Stimulated activated CD4-positive, alpha-beta T cell treated with anti-CD3 and anti-CD28 coated beads, Interleukin-15, amount 100 ng/mL, for 24 hours (primary cell): ENCODE data around the gene ATAD2B.

Source experiments
- DNase-seq: peaks from one replicate; pipeline ENCODE4 v3.0.0-alpha.2; 2020

ATAD2B gene

DNA sequence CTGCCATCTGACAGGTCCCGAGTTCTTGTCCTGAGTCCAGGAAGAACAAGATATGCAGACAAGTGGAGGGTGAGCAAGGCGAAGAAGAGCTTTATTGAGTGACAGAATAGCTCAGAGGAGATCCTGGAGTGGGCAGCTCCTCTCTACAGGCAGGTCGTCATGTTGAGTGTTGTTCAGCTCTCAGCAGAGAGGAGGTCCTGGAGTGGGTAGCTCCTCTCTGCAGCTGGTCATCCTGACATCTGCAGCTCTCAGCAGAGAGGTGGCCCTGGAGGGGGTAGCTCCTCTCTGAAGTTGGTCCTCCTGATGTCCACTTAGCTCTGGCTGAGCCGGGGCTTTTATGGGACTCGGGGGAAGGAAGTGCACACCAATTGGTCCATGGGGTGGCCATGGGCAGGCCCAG is 90.4 kb downstream of the ATAD2B start:
- no peak for DNase-seq

DNA sequence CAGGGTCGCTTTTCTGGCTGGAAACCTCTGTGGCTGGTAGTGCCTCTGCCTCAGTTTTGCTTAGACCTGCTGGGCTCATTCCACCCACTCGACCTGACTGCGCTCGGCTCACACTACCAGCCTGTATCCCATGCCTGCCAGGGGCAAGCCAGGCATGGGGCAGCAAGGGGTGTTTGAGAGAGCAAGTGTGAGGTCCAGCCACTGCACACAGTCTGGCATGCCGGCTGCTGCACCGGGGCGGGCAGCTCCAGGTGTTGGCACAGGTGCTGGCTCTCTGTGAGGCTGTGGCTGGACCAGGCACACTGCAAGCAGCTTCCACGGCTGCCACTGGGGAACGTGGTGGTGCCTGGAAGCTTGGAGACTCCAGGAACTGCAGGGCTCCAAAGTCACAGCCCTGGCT is 90.9 kb downstream of the ATAD2B start:
- no peak for DNase-seq

DNA sequence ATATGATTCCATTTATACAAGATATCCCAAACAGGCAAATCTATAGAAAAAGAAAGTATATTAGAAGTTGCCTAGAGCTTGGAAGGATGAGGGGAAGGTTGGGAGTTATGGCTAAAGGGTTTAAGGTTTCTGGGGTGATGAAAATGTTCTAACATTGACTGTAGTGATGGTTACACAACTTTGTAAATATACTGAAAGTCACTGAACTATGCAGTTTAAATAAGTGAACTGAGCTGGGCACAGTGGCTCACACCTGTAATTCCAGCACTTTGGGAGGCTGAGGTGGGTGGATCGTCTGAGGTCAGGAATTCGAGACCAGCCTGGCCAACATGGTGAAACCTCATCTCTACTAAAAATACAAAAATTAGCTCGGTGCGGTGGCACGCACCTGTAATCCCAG is 91.5 kb downstream of the ATAD2B start:
- DNase-seq = no peak

- no peak for DNase-seq
These were observed 97.9 kb downstream of the ATAD2B start for GRCh38 chr2:23828986-23829385.

- DNase-seq = no peak
These were observed 98.5 kb downstream of the ATAD2B start for GRCh38 chr2:23828256-23828980.

DNA sequence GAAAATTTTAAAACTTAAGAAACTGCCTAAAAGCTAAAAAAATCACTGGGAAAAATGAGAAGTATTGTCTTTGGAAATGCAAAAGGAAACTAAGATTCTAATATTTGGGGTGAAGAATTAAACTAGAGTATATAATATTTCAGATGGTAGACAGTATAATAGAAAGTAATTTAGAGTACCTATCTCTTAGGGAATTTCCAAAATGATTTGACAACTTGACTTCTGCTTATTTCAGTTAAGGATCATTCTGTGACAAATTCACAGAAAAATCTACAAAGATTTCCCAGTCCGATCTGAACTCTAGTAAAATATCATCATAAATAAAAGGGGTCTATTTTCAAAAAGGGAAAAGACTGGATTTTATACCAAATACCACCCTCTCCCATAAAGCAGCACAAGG is 99.6 kb downstream of the ATAD2B start:
- DNase-seq = no peak

- no peak for DNase-seq
These were observed 100.2 kb downstream of the ATAD2B start for GRCh38 chr2:23826771-23827170.

DNA sequence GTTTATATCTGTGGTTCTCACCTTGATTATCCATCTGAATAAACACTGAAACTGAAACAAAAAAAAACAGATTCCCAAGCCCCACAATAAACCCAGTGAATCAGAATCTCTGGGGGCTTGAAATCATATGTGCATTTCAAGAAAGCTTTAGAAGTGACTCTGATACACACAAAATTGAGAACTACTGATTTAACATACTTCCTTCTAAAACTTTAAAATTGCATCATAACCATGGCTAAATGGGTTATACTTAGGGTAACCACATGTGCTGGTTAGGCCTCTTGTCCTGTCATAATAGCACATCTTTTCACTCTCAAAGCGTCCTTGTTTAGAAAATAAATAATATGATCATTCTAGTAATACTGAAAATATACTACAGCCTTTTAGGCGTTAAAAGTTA is 100.9 kb downstream of the ATAD2B start:
- no peak for DNase-seq

GRCh38 chr2:23824777-23825212 is 102.1 kb downstream of the ATAD2B start:
- DNase-seq = peak; percentile 5

GRCh38 chr2:23823863-23824262 is 103.1 kb downstream of the ATAD2B start:
- DNase-seq = no peak

DNA sequence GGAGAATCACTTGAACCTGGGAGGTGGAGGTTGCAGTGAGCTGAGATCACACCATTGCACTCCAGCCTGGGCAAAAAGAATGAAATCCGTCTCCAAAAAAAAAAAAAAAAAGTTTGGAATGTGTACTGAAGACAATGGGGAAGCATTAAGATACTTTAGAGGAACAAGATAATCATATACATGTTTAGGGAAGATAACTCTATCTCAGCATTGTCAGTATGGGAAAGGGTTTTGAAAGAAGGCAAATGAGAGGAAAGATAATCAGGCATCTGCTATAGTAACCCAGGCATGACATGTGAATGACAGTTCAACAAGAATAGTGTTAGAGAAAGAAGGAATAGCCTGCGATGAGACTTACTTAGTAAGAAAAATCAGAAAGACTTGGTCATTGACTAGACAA is 112.0 kb downstream of the ATAD2B start:
- no peak for DNase-seq

DNA sequence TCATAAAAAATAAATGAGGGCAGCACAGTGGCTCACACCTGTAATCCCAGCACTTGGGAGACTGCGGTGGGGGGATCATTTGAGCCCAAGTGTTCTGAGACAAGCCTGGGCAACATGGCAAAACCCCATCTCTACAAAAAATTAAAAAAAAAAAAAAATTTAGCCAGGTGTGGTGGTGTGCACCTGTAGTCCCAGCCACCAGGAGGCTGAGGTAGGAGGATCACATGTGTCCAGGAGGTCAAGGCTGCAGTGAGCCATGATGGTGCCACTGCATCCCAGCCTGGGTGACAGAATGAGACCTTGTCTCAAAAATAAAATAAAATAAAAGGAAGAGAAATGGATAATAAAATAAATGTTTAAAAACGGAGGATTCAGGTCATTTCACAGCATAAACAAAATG is 113.5 kb downstream of the ATAD2B start:
- no peak for DNase-seq

GRCh38 chr2:23809150-23809549 is 117.8 kb downstream of the ATAD2B start:
- DNase-seq = no peak

DNA sequence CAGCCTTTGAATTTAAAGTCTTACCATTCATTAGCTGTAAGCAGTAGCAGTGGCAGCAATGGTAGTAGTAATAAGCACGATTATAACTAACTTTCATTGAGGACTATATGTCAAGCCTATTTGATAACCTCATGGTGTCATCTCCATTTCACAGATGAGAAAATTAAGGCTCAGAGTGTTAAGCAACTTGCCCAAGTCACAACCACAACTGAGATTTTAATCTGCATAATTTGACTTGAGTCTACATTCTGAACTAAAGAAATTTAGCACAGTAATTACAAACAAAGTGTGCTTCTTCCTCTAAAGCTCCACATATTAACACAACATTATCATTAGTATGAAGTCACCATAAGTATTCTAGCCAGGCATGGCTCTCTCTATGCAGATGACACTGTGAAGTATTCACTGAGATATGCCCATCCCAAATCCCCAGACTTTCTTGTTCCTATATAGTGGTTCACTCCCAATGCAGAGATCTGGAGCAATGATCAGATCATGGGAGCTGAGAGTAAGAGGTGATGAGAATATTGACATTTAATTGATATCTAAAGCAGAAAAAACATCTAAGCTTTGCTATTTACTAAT is 120.2 kb downstream of the ATAD2B start:
- no peak for DNase-seq

- no peak for DNase-seq
These were observed 120.7 kb downstream of the ATAD2B start for GRCh38 chr2:23806201-23806600.

- DNase-seq = no peak
These were observed 122.9 kb downstream of the ATAD2B start for GRCh38 chr2:23803965-23804542.

DNA sequence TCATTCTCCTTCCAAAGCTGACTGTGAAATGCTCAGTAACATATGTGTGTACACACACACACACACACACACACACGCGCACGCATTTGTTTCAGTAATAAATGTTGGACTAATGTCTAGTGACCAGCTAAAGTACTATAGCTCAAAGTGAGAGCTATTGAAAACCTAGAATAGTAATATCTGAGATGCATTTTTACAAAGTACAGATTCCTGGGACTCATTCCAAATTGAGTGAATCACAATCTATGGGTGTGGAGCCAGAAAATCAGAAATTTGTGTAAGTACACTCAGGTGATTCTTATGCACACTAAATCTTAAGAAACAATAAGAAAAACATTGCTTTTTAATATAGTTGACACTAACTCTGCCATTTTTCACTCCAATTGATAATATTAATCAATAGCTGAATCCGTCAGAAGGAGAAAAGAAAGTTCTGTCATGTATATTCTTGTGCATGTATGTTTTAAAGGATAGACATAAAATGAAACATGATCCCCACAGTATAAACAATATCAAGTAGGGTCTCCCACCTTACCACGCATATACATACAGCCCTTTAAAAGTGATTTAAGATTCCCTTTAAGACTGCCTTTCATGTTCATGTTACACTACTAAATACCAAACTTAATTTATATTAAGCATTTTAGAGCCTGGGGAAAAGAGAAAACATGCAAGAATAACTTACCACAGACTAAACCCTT is 123.5 kb downstream of the ATAD2B start:
- no peak for DNase-seq

GRCh38 chr2:23801396-23801795 is 125.5 kb downstream of the ATAD2B start:
- no peak for DNase-seq

GRCh38 chr2:23794234-23794633 is 132.7 kb downstream of the ATAD2B start:
- no peak for DNase-seq

- DNase-seq = no peak
These were observed 133.4 kb downstream of the ATAD2B start for GRCh38 chr2:23793476-23793875.

DNA sequence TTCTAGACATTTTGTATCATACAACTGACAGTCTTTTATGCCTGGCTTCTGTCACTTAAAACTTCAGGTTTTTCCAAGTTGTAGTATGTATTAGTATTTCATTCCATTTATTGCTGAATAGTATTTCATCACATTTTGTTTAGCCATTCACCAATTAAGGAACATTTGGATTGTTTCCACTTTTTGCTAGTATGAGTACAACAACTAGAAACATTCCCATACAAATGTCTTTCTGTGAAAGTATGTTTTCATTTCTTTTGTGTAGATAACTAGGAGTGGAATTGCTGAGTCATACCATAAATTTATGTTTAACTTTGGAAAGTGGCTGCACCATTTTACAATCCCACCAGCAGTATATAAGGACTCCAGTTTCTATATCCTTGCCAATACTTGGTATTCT is 135.9 kb downstream of the ATAD2B start:
- DNase-seq = no peak

GRCh38 chr2:23789012-23789411 is 137.9 kb downstream of the ATAD2B start:
- DNase-seq = no peak

DNA sequence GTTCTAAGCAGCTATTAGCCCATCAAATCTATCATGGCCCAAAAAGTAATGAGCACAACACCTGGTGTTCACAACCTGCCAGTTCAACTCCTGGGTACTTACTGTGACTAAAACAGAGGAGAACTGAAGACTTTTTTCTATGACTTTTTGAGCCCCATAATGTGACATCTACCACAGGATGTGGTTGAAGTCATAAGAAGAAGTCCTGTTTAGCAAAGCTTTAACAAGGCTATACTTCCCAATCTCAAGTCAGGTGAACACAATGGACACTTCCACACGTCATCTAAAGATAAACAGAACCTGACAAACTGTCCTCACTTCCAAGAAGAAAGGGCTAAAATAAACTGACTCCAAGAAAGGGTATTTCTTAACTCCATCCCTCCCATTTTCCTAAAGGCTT is 138.8 kb downstream of the ATAD2B start:
- DNase-seq = no peak

GRCh38 chr2:23784971-23785370 is 142.0 kb downstream of the ATAD2B start:
- DNase-seq = no peak
